HFFc6 (cell line): ENCODE results near the gene IARS1. TPM values are rescaled to one million over a fixed set of nuclear protein-coding genes. Genes with fewer than 3 reads are reported as not detected.

Source experiments
- DNase-seq: peaks from one replicate; pipeline ENCODE4 v3.0.0-alpha.2; 2018
- H3K27ac Mint-ChIP-seq: 2 replicates; pipeline ENCODE4 v1.8.0; 2020; ENCODE audit warnings: mild to moderate bottlenecking, mixed read lengths
- H3K27me3 Mint-ChIP-seq: 2 replicates; pipeline ENCODE4 v1.8.0; 2021; ENCODE audit warnings: mild to moderate bottlenecking, moderate library complexity, mixed read lengths; ENCODE audit not compliant: insufficient read depth
- H3K36me3 Mint-ChIP-seq: 2 replicates; pipeline ENCODE4 v1.8.0; 2021; ENCODE audit warnings: low read depth, mixed read lengths
- H3K4me1 Mint-ChIP-seq: 2 replicates; pipeline ENCODE4 v1.8.0; 2020; ENCODE audit warnings: low read depth, mixed read lengths
- H3K4me3 Mint-ChIP-seq: 2 replicates; pipeline ENCODE4 v1.8.0; 2020; ENCODE audit warnings: mild to moderate bottlenecking, moderate library complexity, mixed read lengths
- H3K9me3 Mint-ChIP-seq: 2 replicates; pipeline ENCODE4 v1.8.0; 2020; ENCODE audit warnings: mild to moderate bottlenecking, mixed read lengths
- CTCF ChIP-seq: fragments of 200-600 bp; sonication (generic); IDR thresholded peaks from 2 replicates; pipeline ENCODE4 v1.5.0; 2021; ENCODE audit warnings: antibody characterized with exemption, mild to moderate bottlenecking
- total RNA-seq, 6 experiments: library from RNA; stranded (reverse); fragmentation: NEBNext Ultra II Directional; extraction: Animal tissue kit (Norgen Biotek cat#: 25700); gene quantifications; 2 replicates in 1 of 6; 3 replicates in 5 of 6; pipeline ENCODE4 v1.2.3, GENCODE V29; 2021

The IARS1 gene
- total RNA-seq, 6 experiments from 2014 or later: 155 to 179 (median 171) TPM

GRCh38 chr9:92308893-92309292 is 15.4 kb upstream of the IARS1 start:
- Mint-ChIP-seq H3K36me3 (peaks cover 27% of the 10 kb centered on the region), H3K4me1 (peaks cover 25% of the 10 kb centered on the region), H3K9me3 (no peaks in the 10 kb centered on the region), H3K27ac (no peak overlapping the region), H3K4me3 (no peak overlapping the region), H3K27me3 (no peaks in the 10 kb centered on the region)
- TF ChIP-seq CTCF: no peak
- DNase-seq: no peak

GRCh38 chr9:92300936-92301335 is 7.4 kb upstream of the IARS1 start:
- DNase-seq: no peak
- Mint-ChIP-seq H3K27ac (no peak overlapping the region), H3K4me3 (no peak overlapping the region), H3K9me3 (no peaks in the 10 kb centered on the region), H3K4me1 (no peaks in the 10 kb centered on the region; the same call in 1 of the 2 replicates), H3K36me3 (peaks cover 16% of the 10 kb centered on the region), H3K27me3 (no peaks in the 10 kb centered on the region)
- no peak for TF ChIP-seq CTCF

- TF ChIP-seq CTCF: no peak
- Mint-ChIP-seq H3K27ac (no peak overlapping the region), H3K27me3 (no peaks in the 10 kb centered on the region), H3K4me3 (no peak overlapping the region), H3K4me1 (peaks cover 16% of the 10 kb centered on the region), H3K9me3 (no peaks in the 10 kb centered on the region), H3K36me3 (peaks cover 11% of the 10 kb centered on the region)
- DNase-seq: no peak
Measured at GRCh38 chr9:92299116-92299515, 5.6 kb upstream of the IARS1 start.

- no peak for DNase-seq
- TF ChIP-seq CTCF: no peak
- Mint-ChIP-seq H3K27me3 (peaks cover 6% of the 10 kb centered on the region; the same call in 1 of the 2 replicates), H3K27ac (no peak overlapping the region), H3K4me1 (peaks cover 20% of the 10 kb centered on the region), H3K9me3 (no peaks in the 10 kb centered on the region), H3K4me3 (no peak overlapping the region), H3K36me3 (peaks cover 17% of the 10 kb centered on the region)
Measured at GRCh38 chr9:92298036-92298435, 4.5 kb upstream of the IARS1 start.

- H3K27ac Mint-ChIP-seq: no peak overlapping the region
- no peaks in the 10 kb centered on the region for H3K9me3 Mint-ChIP-seq
- no peak overlapping the region for H3K4me3 Mint-ChIP-seq
- H3K36me3 Mint-ChIP-seq: peaks cover 21% of the 10 kb centered on the region
- DNase-seq: no peak
- TF ChIP-seq CTCF: no peak
- peaks cover 6% of the 10 kb centered on the region; the same call in 1 of the 2 replicates for H3K27me3 Mint-ChIP-seq
- peaks cover 24% of the 10 kb centered on the region for H3K4me1 Mint-ChIP-seq
Measured at GRCh38 chr9:92297611-92298010, 4.1 kb upstream of the IARS1 start.

GRCh38 chr9:92295827-92296258 is 2.3 kb upstream of the IARS1 start:
- H3K36me3 Mint-ChIP-seq: peaks cover 26% of the 10 kb centered on the region
- no peak for TF ChIP-seq CTCF
- no peaks in the 10 kb centered on the region for H3K9me3 Mint-ChIP-seq
- no peak overlapping the region for H3K4me3 Mint-ChIP-seq
- no peak for DNase-seq
- H3K27ac Mint-ChIP-seq: peak overlapping the region; percentile 13
- peaks cover 6% of the 10 kb centered on the region; the same call in 1 of the 2 replicates for H3K27me3 Mint-ChIP-seq
- peaks cover 41% of the 10 kb centered on the region for H3K4me1 Mint-ChIP-seq
